Measurements from ENCODE around the gene ANKRD7.

GRCh38 chr7:118250860-118251494 is 26.5 kb downstream of the ANKRD7 start:
- TF ChIP-seq, protein P1, sequence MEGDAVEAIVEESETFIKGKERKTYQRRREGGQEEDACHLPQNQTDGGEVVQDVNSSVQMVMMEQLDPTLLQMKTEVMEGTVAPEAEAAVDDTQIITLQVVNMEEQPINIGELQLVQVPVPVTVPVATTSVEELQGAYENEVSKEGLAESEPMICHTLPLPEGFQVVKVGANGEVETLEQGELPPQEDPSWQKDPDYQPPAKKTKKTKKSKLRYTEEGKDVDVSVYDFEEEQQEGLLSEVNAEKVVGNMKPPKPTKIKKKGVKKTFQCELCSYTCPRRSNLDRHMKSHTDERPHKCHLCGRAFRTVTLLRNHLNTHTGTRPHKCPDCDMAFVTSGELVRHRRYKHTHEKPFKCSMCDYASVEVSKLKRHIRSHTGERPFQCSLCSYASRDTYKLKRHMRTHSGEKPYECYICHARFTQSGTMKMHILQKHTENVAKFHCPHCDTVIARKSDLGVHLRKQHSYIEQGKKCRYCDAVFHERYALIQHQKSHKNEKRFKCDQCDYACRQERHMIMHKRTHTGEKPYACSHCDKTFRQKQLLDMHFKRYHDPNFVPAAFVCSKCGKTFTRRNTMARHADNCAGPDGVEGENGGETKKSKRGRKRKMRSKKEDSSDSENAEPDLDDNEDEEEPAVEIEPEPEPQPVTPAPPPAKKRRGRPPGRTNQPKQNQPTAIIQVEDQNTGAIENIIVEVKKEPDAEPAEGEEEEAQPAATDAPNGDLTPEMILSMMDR (IDR thresholded peaks at IDR 0.05): no peak
- no peak for TF ChIP-seq POLR2AphosphoS5 (IDR thresholded peaks at IDR 0.05)
